Measurements from ENCODE around the gene FCRL1. TPM values are rescaled to one million over a fixed set of nuclear protein-coding genes. Genes with fewer than 3 reads are reported as not detected.

FCRL1 gene
- total and polyA plus RNA-seq, 2 donors (not counting 3 experiments of a cell fraction or from before 2014, with no cell fraction given), result not detected

DNA sequence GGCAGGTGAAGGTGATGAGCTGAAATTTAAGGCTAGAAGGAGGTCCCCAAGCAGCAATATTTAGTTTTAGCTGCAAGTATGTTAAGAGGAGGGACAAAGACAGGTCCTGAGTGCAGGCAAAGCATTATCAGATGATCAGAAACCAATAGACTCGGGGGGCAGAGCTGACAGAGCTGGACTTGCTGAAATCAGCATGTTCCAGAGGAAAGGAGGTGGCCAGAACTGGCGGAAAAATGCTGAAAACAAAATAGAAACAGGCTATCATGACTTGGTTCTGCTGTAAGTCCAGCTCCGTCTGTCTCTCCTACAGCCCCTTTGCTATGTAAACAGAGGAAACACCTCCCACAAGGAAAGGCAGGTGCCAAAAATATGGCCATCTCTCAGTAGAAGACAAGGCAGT is 21.8 kb upstream of the FCRL1 start, which contains the start of gene CD5L:
Gene CD5L, minus strand, starts transcription at position 101 of the 400 bp plus-strand sequence. CDS start 107 bp downstream, outside the sequence.
- FAIRE-seq, result no peak
- H3K4me2 ChIP-seq (ENCODE audit: insufficient read depth, low read length), result no peak within 1 kb of the TSS
- H3K9me3 ChIP-seq (replicated peaks; ENCODE audit: control insufficient read depth, insufficient read depth, low read length), result no peaks in the 10 kb centered on the region
- H4K20me1 ChIP-seq (replicated peaks; ENCODE audit: control insufficient read depth, extremely low read depth, insufficient read depth, low read length), result no peaks in the 10 kb centered on the region
- no peak within 1 kb of the TSS for H3K4me3 ChIP-seq (replicated peaks in 1 of 3; ENCODE audit: insufficient read depth in 1 of 3, low read depth in 1 of 3, low read length in 3 of 3)
- H3K27ac ChIP-seq (ENCODE audit: insufficient read depth, low read depth, low read length), result no peak within 1 kb of the TSS
- dilution Hi-C loops (cut with MboI; ENCODE audit: extremely low pct_ligation_motif_present, low sequenced_read_pairs) (no loop called here), intact Hi-C loops (cut with micrococcal nuclease) (no loop called here)
- POLR2A ChIA-PET, result no interaction called here
- no peaks in the 10 kb centered on the region for H3K36me3 ChIP-seq (ENCODE audit: control insufficient read depth in 2 of 2, extremely low read depth in 1 of 2, insufficient read depth in 2 of 2, low read length in 2 of 2)
- no peak within 1 kb of the TSS for H3K9ac ChIP-seq (replicated peaks; ENCODE audit: extremely low read depth, insufficient read depth, low read length)
- CTCF ChIA-PET, result no interaction called here
- no TSS peak for BruUV-seq (replicated peaks)
- no peaks in the 10 kb centered on the region for H3K79me2 ChIP-seq (ENCODE audit: control insufficient read depth, insufficient read depth, low read length)
- no peaks in the 10 kb centered on the region for H3K27me3 ChIP-seq (ENCODE audit: control insufficient read depth in 2 of 2, insufficient read depth in 2 of 2, low read length in 2 of 2)
- no peaks in the 10 kb centered on the region for H3K9me1 ChIP-seq (replicated peaks; ENCODE audit: control insufficient read depth, extremely low read depth, insufficient read depth, low read length)
- no peak for DNase-seq (ENCODE audit: low read depth, low spot score)
- no peak within 1 kb of the TSS for H2AFZ ChIP-seq (ENCODE audit: low read depth, low read length)
- H3K4me1 ChIP-seq (ENCODE audit: control insufficient read depth, extremely low read depth, insufficient read depth, low read length), result no peaks in the 10 kb centered on the region
- TF ChIP-seq POLR2AphosphoS5 (IDR thresholded peaks at IDR 0.05; ENCODE audit: insufficient read depth, low read depth, low read length), result no peak
- TF ChIP-seq GATA2 (IDR thresholded peaks at IDR 0.05; ENCODE audit: insufficient read depth, insufficient read length, low read depth, low read length), result no peak
- no peak for TF ChIP-seq FOS (IDR thresholded peaks at IDR 0.05; ENCODE audit: borderline replicate concordance, insufficient read depth, low read length)
- TF ChIP-seq JUN (IDR thresholded peaks at IDR 0.05; ENCODE audit: borderline replicate concordance, insufficient read depth, insufficient read length, low read depth), result no peak
- no peak for TF ChIP-seq POLR2A (IDR thresholded peaks at IDR 0.05; ENCODE audit: low read depth, low read length)
- no peak for TF ChIP-seq MYC (IDR thresholded peaks at IDR 0.05; ENCODE audit: low read depth, low read length)
- TF ChIP-seq, protein P1, sequence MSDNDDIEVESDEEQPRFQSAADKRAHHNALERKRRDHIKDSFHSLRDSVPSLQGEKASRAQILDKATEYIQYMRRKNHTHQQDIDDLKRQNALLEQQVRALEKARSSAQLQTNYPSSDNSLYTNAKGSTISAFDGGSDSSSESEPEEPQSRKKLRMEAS (IDR thresholded peaks at IDR 0.05; ENCODE audit: insufficient read depth, insufficient read length), result no peak
- TF ChIP-seq EZH2 (IDR thresholded peaks at IDR 0.05; ENCODE audit: borderline replicate concordance, low read depth, low read length, severe bottlenecking), result no peak
- TF ChIP-seq, protein P2, sequence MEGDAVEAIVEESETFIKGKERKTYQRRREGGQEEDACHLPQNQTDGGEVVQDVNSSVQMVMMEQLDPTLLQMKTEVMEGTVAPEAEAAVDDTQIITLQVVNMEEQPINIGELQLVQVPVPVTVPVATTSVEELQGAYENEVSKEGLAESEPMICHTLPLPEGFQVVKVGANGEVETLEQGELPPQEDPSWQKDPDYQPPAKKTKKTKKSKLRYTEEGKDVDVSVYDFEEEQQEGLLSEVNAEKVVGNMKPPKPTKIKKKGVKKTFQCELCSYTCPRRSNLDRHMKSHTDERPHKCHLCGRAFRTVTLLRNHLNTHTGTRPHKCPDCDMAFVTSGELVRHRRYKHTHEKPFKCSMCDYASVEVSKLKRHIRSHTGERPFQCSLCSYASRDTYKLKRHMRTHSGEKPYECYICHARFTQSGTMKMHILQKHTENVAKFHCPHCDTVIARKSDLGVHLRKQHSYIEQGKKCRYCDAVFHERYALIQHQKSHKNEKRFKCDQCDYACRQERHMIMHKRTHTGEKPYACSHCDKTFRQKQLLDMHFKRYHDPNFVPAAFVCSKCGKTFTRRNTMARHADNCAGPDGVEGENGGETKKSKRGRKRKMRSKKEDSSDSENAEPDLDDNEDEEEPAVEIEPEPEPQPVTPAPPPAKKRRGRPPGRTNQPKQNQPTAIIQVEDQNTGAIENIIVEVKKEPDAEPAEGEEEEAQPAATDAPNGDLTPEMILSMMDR (IDR thresholded peaks at IDR 0.05; ENCODE audit: extremely low read depth in 1 of 2, insufficient read depth in 1 of 2, low read depth in 1 of 2, low read length in 2 of 2), result no peak
